GM23248 (cell line): Measurements from ENCODE around the gene CEP350.

ENCODE experiments used
- EZH2 ChIP-seq: fragments of 200-600 bp; sonication (generic); IDR thresholded peaks from 2 replicates; pipeline ENCODE4 v1.6.1; 2018; ENCODE audit warnings: antibody characterized with exemption, mild to moderate bottlenecking; ENCODE audit not compliant: insufficient read depth, poor library complexity, severe bottlenecking
- EZH2phosphoT487 ChIP-seq: fragments of 200-600 bp; sonication (generic); IDR thresholded peaks from 2 replicates; pipeline ENCODE4 v1.6.1; 2018; ENCODE audit warnings: antibody characterized with exemption, moderate library complexity, mild to moderate bottlenecking, low read depth; ENCODE audit not compliant: insufficient read depth

- TF ChIP-seq EZH2 (no peak), EZH2phosphoT487 (no peak)
Measured at GRCh38 chr1:180151508-180151907, 196.9 kb downstream of the CEP350 start.
